Left lung (tissue), 10 donors: ENCODE measurements around the gene IGSF21. TPM values are rescaled to one million over a fixed set of nuclear protein-coding genes. Genes with fewer than 3 reads are reported as not detected.

Source experiments
- ATAC-seq: fragments of 200-7000 bp; cut with Tn5 transposase; one replicate; pipeline ENCODE4 v1.9.1; 2020; ENCODE audit warnings: moderate library complexity
- DNase-seq, 4 donors: peaks; one replicate each; pipeline ENCODE4 v3.0.0-alpha.2; 2013 to 2020
- H3K27ac ChIP-seq, 2 donors: fragments of 200-600 bp; sonication (generic) in 1 of 2; one replicate each; pipeline versions ENCODE4 v1.5.0 to v1.8.0; 2020 to 2021
- H3K27me3 ChIP-seq, 2 donors: fragments of 200-600 bp; sonication (generic) in 1 of 2; one replicate each; pipeline versions ENCODE4 v1.5.0 to v1.8.0; 2020 to 2021
- H3K36me3 ChIP-seq, 2 donors: fragments of 200-600 bp; sonication (generic) in 1 of 2; one replicate each; pipeline versions ENCODE4 v1.5.0 to v1.8.0; 2020 to 2021
- H3K4me1 ChIP-seq, 2 donors: fragments of 200-600 bp; one replicate each; pipeline ENCODE4 v1.8.0; 2021
- H3K4me3 ChIP-seq, 2 donors: fragments of 200-600 bp; sonication (generic) in 1 of 2; one replicate each; pipeline versions ENCODE4 v1.5.0 to v1.8.0; 2020 to 2021; ENCODE audit warnings: mild to moderate bottlenecking in 1 of 2
- H3K9me3 ChIP-seq, 2 donors: fragments of 200-600 bp; sonication (generic) in 1 of 2; one replicate each; pipeline versions ENCODE4 v1.5.0 to v1.8.0; 2020 to 2021
- CTCF ChIP-seq, 2 donors: fragments of 200-600 bp; sonication (generic) in 1 of 2; IDR thresholded peaks; one replicate each; pipeline versions ENCODE4 v1.5.0 to v1.8.0; 2021; ENCODE audit warnings: antibody characterized with exemption in 2 of 2
- intact Hi-C, 2 donors: fragments of 100-400 bp; cut with DNase I; formaldehyde crosslinking; loops; one replicate each; pipeline versions ENCODE4 v1.11.2 to v1.14.2; 2022
- polyA plus RNA-seq, 6 donors: library from polyadenylated mRNA; unstranded; fragments of 120-200 nt; gene quantifications; one replicate each; pipeline ENCODE4 v1.2.1, GENCODE V29; 2013; ENCODE audit not compliant: insufficient read length in 6 of 6
- total RNA-seq, 2 donors: library from RNA; stranded (reverse); fragmentation: NEBNext Ultra II Directional; extraction: Animal tissue kit (Norgen Biotek cat#: 25700); gene quantifications; one replicate each; pipeline ENCODE4 v1.2.1, GENCODE V29; 2021
- donor health status: DM: no; HTN: yes; CAD: no.
- donor health status: DM: no; HTN: no; CAD: no.

The IGSF21 gene
- total and polyA plus RNA-seq, 8 donors: 0.14 to 1.2 (median 0.25) TPM; not detected in 2

- no peaks in the 10 kb centered on the region for H3K36me3 ChIP-seq
- H3K27ac ChIP-seq: no peak overlapping the region
- intact Hi-C loops: no loop called here
- no peaks in the 10 kb centered on the region for H3K4me1 ChIP-seq
- no peaks in the 10 kb centered on the region for H3K9me3 ChIP-seq
- no peak for TF ChIP-seq CTCF (IDR thresholded peaks at IDR 0.05)
- DNase-seq (no peak), ATAC-seq (no peak)
- H3K27me3 ChIP-seq: no peaks in the 10 kb centered on the region
- H3K4me3 ChIP-seq: no peak overlapping the region
These were observed 205.9 kb downstream of the IGSF21 start for GRCh38 chr1:18313523-18313922.

GRCh38 chr1:18314399-18314798 lies 206.8 kb downstream of the IGSF21 start:
- no peak for DNase-seq
- no peak for TF ChIP-seq CTCF (IDR thresholded peaks at IDR 0.05)
- no peaks in the 10 kb centered on the region for H3K27me3 ChIP-seq
- no peaks in the 10 kb centered on the region for H3K4me1 ChIP-seq
- no peak overlapping the region for H3K4me3 ChIP-seq
- H3K27ac ChIP-seq: no peak overlapping the region
- no peaks in the 10 kb centered on the region for H3K36me3 ChIP-seq
- H3K9me3 ChIP-seq: no peaks in the 10 kb centered on the region
- intact Hi-C loops: no loop called here
- ATAC-seq: no peak

- Histone ChIP-seq H3K4me3 (no peak overlapping the region), H3K36me3 (no peaks in the 10 kb centered on the region), H3K4me1 (no peaks in the 10 kb centered on the region), H3K27ac (no peak overlapping the region), H3K9me3 (no peaks in the 10 kb centered on the region), H3K27me3 (no peaks in the 10 kb centered on the region)
- DNase-seq: no peak
- ATAC-seq: no peak
- TF ChIP-seq CTCF (IDR thresholded peaks at IDR 0.05): no peak
- intact Hi-C loops: no loop called here
These were observed 207.9 kb downstream of the IGSF21 start for GRCh38 chr1:18315449-18315848.

GRCh38 chr1:18316764-18317163 lies 209.2 kb downstream of the IGSF21 start:
- DNase-seq (no peak), ATAC-seq (no peak)
- Histone ChIP-seq H3K4me1 (no peaks in the 10 kb centered on the region), H3K9me3 (no peaks in the 10 kb centered on the region), H3K27me3 (no peaks in the 10 kb centered on the region), H3K27ac (no peak overlapping the region), H3K36me3 (no peaks in the 10 kb centered on the region), H3K4me3 (no peak overlapping the region)
- no peak for TF ChIP-seq CTCF (IDR thresholded peaks at IDR 0.05)
- intact Hi-C loops: no loop called here

GRCh38 chr1:18319099-18319498 lies 211.5 kb downstream of the IGSF21 start:
- Histone ChIP-seq H3K27me3 (peaks cover 0 to 22% of the 10 kb centered on the region in 2 donors), H3K36me3 (no peaks in the 10 kb centered on the region), H3K4me3 (no peak overlapping the region), H3K4me1 (no peaks in the 10 kb centered on the region), H3K9me3 (no peaks in the 10 kb centered on the region), H3K27ac (no peak overlapping the region)
- no peak for TF ChIP-seq CTCF (IDR thresholded peaks at IDR 0.05)
- DNase-seq (no peak), ATAC-seq (no peak)
- intact Hi-C loops: no loop called here
